ENCODE data around the gene ZAR1.

ZAR1 gene

DNA sequence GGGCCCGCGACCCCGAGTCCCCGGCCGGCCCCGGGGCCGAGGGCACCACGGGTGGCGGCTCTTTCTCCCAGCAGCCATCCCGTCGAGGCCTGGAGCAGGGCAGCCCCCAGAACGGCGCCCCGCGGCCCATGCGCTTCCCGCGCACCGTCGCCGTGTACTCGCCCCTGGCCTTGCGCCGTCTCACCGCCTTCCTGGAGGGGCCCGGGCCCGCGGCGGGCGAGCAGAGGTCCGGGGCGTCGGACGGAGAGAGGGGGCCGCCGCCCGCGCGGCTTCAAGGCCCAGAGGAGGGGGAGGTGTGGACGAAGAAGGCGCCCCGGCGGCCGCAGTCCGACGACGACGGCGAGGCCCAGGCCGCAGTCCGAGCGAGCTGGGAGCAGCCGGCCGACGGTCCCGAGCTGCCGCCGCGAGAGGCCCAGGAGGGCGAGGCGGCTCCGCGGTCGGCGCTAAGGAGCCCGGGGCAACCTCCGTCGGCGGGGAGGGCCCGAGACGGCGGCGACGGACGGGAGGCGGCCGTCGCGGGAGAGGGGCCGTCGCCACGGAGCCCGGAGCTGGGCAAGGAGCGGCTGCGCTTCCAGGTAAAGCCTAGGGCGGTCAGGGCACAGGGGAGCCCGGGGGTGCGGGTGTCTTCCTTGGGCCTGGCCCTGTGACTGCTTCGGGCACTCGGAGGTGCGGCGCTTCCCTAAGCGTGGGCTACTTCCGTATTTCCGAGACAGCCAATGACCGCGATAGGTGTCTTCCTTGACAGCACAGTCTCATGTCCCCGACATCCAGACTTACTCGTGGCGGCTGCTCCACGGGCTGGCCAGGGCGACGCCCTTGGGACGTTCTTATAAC is 845 bp downstream of the ZAR1 start:
- DNase-seq (ENCODE audit: low read depth in 2 of 2) = no peak

- no peak for DNase-seq (ENCODE audit: low read depth in 2 of 2)
Observed at GRCh38 chr4:48491514-48492176, 1.6 kb downstream of the ZAR1 start.

DNA sequence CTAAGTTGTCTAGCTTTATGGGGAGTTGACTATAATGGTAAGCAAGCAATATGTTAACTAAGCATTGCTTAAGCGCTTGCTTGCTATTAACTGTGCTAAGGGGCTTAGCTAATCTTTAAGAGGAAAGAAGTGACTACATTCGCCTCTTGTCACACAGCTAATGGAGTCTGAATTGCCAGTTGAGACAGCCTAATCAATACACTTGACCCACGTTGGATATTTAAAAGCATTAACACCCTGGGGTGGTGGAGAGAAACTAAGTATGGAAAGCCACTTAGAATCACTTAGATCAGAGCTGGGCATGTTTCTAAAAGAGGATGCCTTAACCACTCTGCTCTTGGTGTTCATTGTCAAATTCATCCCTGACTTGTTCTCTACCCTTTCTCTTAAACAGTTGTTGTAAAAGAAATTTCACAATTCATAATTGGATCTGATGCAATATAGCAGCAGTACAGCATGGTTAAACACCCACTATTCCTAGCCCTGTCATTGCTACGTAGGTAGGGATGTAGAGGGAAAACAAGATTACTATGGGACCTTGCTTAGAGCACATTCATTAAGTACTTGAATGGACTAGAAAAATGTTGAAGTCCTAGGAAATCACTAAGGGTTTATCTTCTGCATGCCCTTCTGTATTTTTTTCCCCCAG is 3.5 kb downstream of the ZAR1 start:
- DNase-seq (ENCODE audit: low read depth in 2 of 2) = no peak

DNA sequence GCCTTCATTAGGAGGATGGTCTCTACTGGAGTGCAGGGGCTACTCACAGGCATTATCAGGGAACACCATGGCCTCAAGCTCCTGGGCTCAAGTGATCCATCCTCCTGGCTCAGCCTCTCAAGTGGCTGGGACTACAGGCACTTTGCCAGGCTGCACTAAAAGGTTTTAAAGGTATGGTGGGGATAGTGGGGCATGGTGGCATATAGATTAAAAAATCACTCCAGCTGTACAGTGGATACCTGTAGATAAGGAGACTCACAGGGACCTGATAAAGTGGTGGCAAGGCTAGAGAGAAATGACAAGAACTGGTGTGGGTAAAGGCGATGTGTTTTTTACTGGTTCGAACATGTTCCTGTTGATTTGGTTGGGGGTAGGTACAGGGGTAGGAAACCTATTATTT is 5.9 kb downstream of the ZAR1 start:
- no peak for DNase-seq (ENCODE audit: low read depth in 2 of 2)

DNA sequence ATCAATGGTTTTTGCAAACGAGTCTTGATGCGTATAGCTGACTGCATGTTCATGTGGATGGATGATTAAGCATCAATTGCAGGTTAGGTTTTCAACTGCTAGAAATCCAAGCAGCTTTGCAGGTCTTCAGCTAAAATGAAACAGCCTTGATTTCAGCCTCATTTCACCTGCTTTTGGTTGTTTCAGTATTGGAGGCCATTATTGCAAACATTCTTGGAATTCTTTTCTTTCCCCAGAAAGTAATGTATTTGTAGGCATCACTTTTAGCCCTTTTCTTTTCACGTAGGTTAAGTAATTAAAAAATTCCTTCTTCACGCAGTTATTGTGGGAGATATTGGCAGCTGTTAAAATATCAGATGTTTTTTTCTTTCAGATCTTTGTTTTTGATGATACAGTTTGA is 8.8 kb downstream of the ZAR1 start:
- no peak for DNase-seq (ENCODE audit: low read depth in 2 of 2)

- DNase-seq (ENCODE audit: low read depth in 2 of 2) = no peak
Observed at GRCh38 chr4:48499551-48500066, 9.6 kb downstream of the ZAR1 start.

- no peak for DNase-seq (ENCODE audit: low read depth in 2 of 2)
Observed at GRCh38 chr4:48503233-48504025, 13.4 kb downstream of the ZAR1 start.

- DNase-seq (ENCODE audit: low read depth in 2 of 2) = no peak
Observed at GRCh38 chr4:48504026-48504330, 13.9 kb downstream of the ZAR1 start.

- no peak for DNase-seq (ENCODE audit: low read depth in 2 of 2)
Observed at GRCh38 chr4:48504352-48504751, 14.3 kb downstream of the ZAR1 start.

DNA sequence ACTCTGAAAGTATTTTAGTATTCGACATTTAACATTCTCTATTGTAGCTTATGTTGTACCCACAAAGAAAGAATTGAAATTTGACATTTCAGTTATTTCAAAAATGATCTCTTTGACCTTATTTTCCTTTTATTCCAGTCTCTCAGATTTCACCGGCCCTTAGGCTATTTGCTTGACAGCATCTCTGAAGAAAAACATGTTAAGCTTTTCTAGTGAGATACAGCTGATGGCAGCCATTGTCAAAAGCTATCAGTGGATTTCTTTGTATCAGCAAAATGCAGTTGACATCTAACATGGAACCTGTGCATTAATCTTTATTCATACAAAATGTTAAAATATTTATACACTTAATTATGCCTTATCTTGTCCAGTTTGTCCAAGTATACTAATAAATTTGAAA is 16.7 kb downstream of the ZAR1 start:
- DNase-seq (ENCODE audit: low read depth in 2 of 2) = no peak

GRCh38 chr4:48509543-48509942 is 19.5 kb downstream of the ZAR1 start:
- DNase-seq (ENCODE audit: low read depth in 2 of 2) = no peak

- no peak for DNase-seq (ENCODE audit: low read depth in 2 of 2)
Observed at GRCh38 chr4:48518143-48518542, 28.1 kb downstream of the ZAR1 start.

DNA sequence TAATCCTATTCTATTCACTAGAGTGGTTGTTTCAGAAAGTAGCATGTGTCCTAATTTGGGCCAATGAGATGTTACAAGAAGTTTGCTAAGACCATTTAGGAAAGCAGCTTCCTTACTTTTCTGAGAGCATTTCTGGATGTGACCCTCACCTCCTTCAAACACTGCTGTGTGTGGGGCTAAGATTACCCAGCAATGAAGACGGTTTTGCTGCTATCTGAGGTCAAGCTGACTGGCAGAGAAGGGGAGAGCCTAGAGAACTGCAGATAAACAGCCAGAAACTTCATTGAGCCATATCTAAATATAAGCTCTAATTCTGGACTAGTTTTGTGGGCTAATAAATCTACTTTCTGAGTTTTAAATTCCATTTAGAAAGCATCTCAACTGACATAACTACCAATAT is 36.4 kb downstream of the ZAR1 start:
- DNase-seq (ENCODE audit: low read depth in 2 of 2) = no peak

GRCh38 chr4:48538358-48538757 is 48.3 kb downstream of the ZAR1 start:
- DNase-seq (ENCODE audit: low read depth in 2 of 2) = no peak

- no peak for DNase-seq (ENCODE audit: low read depth in 2 of 2)
Observed at GRCh38 chr4:48539597-48539996, 49.5 kb downstream of the ZAR1 start.

DNA sequence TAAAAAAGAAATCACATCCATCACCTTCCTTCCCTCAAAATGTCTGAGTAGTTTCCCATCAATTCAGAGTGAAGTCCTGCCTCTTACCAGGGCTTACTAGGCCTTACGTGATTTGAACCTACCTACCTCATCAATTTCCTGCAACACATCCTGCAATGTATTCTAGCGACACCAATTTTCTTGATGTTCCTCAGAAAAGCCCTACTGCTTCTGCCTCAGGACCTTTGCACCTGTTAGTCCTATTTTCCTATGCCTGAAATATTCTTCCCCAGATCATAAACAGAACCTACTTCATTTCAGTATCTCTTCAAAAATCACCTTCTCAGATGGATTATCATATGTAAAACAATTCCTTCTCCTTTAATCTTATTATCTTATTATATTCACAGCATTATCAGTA is 52.8 kb downstream of the ZAR1 start:
- no peak for DNase-seq (ENCODE audit: low read depth in 2 of 2)

GRCh38 chr4:48543796-48544195 is 53.7 kb downstream of the ZAR1 start:
- DNase-seq (ENCODE audit: low read depth in 2 of 2) = no peak
